GM18505 (cell line): ENCODE data around the gene KCNMA1.

Source experiments
- ATAC-seq: cut with Tn5 transposase; IDR thresholded peaks from one replicate; pipeline ENCODE4 v1.9.1; 2021; ENCODE audit not compliant: unreplicated experiment
- POLR2A ChIP-seq: IDR thresholded peaks from 4 replicates; pipeline ENCODE4 v1.6.1; 2011; ENCODE audit warnings: borderline replicate concordance; ENCODE audit not compliant: insufficient read depth, insufficient read length; ENCODE audit errors: extremely low read depth

KCNMA1 gene

DNA sequence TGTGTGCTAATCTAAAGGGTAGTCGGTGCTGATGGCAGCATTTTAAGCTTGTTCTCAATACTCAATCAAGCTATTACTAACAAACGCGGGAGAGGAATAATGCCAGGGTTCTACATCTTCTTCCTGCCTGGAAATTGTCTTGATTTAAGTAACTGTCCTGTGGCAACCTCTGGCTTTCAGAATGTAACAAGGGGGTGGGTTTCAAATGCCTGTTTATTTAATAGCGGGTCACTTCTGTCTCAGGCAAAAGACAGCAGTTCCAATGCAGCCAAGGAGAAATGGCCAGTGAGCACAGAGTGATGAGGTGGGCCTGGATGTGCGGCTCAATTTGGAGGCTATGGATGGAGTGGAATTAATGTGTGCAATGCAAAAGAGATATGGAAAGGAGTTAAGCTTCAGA, 692.4 kb downstream of the KCNMA1 start:
- no peak for TF ChIP-seq POLR2A
- no peak for ATAC-seq

DNA sequence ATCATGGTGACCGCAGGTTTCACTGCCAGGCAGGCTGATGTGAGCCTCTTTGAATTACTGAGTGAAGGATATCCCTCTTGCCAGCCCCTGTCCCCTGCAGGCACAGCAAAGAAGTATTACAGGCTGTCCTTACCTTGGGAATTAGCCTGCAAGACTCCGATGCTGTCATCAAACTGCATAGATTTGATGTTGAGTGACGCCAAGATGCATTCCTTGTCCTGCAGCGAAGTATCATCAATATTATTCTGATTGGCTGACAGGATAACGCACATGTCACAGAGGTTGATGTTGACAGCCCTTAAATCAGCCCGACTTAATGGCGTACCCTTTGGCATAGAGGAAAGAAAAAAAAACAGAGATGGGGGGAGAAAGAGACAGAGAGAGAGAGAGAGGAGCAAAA, 693.0 kb downstream of the KCNMA1 start:
- no peak for TF ChIP-seq POLR2A
- no peak for ATAC-seq

DNA sequence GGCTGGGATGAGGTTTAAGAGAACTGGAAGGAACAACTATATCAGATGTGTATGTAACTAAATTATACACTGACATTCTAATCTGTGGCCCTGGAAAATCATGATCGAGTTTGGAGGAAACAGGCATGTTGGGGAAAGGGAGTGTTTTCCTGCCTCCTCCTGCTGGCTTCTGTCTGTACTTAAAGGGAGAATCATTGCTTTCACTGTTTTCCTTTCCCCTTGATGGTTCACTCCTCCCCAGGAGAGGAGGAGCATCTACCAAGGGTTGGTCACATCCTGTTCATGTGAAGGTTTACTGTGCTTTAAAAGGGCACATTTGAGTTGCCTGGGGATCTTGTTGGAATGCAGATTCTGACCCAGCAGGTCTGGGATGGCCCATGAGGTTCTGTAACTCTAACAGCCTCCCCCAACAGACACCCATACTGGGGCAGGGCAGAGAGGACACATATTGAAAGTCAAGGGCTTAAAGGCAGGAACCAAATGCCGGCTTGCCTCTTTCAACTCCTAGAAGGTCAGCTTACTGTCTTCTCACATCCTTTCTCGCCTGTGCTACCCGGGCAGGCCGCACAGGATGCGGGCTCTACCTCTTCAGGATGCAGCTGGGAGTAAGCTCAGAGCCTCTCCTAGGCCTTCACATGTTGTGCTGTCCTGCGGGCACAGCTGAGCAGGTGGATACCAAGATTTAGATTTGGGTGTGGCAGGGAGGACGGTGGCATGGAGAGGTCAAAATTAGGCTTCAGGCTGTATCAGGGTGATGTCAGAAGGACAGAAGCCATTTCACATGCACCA, 694.8 kb downstream of the KCNMA1 start:
- ATAC-seq: no peak
- no peak for TF ChIP-seq POLR2A

DNA sequence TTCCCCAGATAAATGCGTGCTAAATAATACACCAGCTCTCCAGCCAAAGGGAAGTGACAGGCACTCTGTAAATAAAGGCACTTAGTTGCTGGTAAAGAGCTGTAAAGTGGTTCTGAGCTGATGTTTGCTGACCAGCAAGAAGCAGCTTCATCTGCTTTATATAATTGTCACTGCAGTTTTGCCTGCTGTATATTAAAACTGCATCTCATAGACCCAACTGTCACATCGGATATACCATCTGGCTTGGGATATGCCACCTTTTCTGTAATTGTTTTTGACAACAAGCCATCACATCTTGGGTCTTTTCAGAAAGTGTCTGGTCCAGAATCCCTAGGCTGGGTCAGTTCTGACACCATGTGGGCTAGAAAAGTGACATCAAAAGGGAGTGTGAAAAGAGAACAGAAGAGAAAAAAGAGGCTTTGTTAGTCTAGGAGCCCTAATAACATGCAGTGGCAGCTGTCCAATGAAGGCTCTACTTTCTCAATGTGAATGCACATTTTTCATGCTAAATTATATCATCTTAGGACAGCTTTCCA, 697.6 kb downstream of the KCNMA1 start:
- no peak for TF ChIP-seq POLR2A
- ATAC-seq: no peak

DNA sequence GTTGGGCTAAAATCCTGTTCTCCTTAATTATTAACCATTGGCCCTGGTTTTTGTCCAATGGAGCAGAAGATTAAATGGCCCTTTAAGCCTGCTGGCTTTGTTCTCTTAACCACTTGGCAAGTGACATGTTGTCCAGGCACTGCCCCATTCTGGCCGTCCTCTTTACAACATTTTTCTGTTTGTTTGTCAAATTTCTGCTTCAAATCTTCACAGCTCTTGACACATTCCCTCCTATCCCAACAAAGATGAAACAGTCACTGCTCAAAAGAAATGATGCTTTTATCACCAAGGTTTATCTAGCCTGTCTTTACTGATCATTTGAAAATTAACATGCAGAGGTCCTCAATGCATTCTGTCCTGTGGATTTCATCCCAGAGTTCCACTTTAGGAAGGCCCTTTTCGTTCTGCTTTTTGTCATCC, 700.4 kb downstream of the KCNMA1 start:
- ATAC-seq: no peak
- no peak for TF ChIP-seq POLR2A

GRCh38 chr10:76935941-76936613, 701.5 kb downstream of the KCNMA1 start:
- ATAC-seq: no peak
- no peak for TF ChIP-seq POLR2A

- ATAC-seq: no peak
- TF ChIP-seq POLR2A: no peak
Observed at GRCh38 chr10:76928565-76928964, 709.0 kb downstream of the KCNMA1 start.

DNA sequence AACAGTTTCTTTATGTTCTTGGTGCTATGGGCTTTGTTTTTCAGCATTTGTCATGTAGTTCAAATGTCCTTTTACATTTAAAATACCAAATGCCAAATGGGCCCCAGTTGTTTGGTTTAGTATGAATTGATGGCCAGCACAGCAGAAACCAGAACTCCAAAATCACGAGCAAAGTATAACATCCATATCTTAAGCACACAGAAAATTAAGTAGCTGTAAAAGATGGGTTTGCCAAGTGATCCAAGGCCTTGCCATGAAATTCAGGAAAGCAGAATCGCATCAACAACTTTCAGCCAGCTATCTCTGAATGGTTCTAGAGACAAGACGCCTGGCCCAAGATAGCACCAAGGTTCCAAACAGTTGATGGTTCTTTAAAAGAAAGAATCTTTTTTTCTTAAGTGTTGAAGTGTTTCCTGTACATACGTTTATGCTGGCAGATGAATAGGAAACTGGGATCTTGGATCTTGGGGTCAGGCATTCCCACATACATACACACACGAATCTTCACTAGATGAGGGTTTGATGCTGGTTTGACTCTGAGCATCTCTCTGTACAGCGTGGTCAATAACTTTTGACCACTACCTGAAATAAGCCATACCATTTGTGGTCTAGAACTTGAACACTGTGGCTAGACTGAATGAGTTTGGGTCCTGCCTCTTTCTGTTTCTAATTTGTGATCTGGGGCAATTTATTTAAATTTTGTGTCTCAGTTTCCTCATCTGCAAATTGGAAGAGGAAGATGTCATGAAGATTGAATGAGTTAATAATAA, 711.8 kb downstream of the KCNMA1 start:
- no peak for TF ChIP-seq POLR2A
- no peak for ATAC-seq

GRCh38 chr10:76922666-76923065, 714.9 kb downstream of the KCNMA1 start:
- no peak for TF ChIP-seq POLR2A
- ATAC-seq: no peak

- ATAC-seq: no peak
Observed at GRCh38 chr10:76921383-76922010, 716.1 kb downstream of the KCNMA1 start.

DNA sequence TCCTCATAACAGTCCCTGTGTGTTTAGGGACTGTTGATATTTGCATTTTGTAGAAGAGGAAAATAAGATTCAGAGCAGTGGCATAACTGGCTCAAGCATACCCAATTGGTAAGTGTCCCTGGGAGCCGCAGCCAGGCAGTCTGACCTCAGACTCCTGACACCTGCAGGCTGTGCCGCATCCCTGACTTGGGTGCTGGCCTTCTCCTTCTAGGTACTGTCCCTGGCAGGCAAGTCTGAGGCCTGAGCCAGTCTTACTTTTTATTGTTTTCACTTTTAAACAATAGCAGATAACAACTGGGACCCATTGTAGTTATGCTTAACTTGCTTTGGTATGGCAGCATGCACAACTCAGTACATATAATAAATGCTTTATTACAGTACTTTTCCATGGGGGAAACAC, 717.0 kb downstream of the KCNMA1 start:
- TF ChIP-seq POLR2A: no peak
- ATAC-seq: no peak

More at GRCh38 chr10:76921383-76922010, 716.1 kb downstream of the KCNMA1 start:
- TF ChIP-seq POLR2A: no peak

DNA sequence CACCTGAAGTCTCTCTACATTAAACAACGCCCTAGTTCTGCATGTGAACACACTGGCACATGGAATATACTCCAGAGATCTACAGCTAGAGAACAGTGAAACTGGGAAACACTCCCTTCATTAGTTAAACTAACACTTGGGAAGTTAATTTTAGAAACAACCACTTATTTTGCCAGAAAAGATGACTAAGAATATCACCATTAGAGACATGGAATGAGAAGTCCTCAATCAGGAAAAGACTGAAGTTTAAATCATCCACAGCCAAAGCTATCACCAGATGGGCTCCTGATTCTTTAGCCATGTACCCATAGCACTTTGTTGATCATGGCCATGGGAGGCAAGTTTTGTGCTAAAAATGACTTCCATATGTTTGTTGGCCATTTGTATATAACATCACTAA, 719.5 kb downstream of the KCNMA1 start:
- no peak for ATAC-seq
- no peak for TF ChIP-seq POLR2A

GRCh38 chr10:76917071-76917470, 720.5 kb downstream of the KCNMA1 start:
- ATAC-seq: no peak
- TF ChIP-seq POLR2A: no peak
